NCI-H2107 treated with DMSO at 0.1 percent for 48 hours (cell line): ENCODE data around the gene XIRP1.
"Not testable (repeated sequence)": the region's sequence is repeated elsewhere in the genome, so short reads cannot be mapped to it uniquely, and the experiment has no call there.

Source experiments
- DNase-seq: peaks from one replicate; lab custom pipeline; 2025; ENCODE audit not compliant: unreplicated experiment; lab: John Stamatoyannopoulos, UW

The XIRP1 gene, protein sequence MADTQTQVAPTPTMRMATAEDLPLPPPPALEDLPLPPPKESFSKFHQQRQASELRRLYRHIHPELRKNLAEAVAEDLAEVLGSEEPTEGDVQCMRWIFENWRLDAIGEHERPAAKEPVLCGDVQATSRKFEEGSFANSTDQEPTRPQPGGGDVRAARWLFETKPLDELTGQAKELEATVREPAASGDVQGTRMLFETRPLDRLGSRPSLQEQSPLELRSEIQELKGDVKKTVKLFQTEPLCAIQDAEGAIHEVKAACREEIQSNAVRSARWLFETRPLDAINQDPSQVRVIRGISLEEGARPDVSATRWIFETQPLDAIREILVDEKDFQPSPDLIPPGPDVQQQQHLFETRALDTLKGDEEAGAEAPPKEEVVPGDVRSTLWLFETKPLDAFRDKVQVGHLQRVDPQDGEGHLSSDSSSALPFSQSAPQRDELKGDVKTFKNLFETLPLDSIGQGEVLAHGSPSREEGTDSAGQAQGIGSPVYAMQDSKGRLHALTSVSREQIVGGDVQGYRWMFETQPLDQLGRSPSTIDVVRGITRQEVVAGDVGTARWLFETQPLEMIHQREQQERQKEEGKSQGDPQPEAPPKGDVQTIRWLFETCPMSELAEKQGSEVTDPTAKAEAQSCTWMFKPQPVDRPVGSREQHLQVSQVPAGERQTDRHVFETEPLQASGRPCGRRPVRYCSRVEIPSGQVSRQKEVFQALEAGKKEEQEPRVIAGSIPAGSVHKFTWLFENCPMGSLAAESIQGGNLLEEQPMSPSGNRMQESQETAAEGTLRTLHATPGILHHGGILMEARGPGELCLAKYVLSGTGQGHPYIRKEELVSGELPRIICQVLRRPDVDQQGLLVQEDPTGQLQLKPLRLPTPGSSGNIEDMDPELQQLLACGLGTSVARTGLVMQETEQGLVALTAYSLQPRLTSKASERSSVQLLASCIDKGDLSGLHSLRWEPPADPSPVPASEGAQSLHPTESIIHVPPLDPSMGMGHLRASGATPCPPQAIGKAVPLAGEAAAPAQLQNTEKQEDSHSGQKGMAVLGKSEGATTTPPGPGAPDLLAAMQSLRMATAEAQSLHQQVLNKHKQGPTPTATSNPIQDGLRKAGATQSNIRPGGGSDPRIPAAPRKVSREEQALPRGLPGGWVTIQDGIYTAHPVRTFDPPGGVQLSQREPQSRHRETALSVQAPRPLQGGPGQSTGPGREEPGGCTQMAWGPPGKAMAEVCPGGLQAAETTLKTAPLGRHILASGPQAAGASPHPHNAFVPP (N-terminal part only)

DNA sequence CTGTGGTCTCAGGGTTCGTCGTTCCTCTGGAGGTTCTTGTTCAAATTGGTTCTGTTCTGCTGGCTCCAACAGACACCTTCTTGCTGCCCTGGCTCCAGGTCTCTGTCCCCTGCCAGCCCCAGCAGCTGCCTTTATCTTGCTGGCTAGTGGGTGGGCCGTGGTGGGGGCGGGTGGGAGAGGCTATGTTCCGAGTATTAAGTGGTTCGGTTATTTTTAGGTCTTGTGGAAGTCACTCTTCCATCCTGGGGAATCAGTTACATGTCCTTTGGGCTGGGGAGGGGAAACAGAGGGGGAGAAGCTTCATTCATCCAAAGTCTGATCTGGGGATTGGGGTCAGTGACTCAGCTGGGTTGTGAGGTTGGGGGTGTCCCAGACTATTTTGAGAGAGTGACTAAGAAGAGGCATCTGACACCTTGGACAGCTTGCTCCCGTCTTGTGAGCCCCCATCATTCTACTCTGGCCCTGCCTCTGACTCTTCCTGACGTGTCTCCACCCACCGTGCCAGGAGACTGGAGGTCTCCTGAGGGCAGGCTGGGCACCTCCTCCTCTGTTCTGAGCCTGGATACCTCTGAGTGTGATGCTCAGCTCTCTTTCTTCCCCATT is at the start of gene XIRP1:
Gene XIRP1 (minus strand): TSS at position 106 of the 603 bp plus-strand sequence. CDS start 3,150 bp downstream, outside the sequence.
- no peak for DNase-seq

DNA sequence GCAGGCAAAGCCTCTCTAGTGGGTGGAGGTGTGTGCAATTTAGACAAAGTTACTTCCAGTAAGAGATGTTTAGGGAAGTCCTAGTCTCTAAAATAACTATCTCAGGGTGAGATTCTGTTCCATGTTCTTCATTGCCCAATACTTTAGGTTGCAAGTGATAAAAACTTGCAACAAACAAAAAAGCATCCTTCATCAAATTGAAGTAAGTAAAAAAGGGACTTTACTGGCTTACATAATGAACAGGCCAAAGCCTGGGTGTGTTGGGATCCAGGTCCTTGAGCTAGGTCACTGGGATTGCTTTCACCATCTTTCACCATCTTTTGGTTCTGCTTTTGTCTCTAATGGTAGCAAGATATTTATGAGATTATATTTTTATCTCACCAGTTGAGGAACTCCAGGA is 49.2 kb upstream of the XIRP1 start:
- no peak for DNase-seq

DNA sequence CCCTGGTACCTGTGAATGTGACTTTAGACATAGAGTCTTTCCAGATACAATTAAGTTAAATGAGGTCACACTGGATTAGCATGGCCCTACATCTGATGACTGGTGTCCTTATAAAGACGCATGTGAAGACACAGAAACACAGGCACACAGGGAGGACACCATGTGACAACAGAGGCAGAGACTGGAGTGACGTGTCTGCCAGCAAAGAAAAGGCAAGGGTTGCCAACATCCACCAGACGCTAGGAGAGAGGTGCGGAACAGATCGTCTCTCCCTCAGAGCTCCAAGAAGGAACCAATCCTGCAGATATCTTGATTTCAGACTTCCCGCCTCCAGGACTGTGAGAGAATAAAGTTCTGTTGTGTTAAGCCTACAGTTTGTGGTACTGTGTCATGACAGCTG is 44.6 kb upstream of the XIRP1 start:
- no peak for DNase-seq

DNA sequence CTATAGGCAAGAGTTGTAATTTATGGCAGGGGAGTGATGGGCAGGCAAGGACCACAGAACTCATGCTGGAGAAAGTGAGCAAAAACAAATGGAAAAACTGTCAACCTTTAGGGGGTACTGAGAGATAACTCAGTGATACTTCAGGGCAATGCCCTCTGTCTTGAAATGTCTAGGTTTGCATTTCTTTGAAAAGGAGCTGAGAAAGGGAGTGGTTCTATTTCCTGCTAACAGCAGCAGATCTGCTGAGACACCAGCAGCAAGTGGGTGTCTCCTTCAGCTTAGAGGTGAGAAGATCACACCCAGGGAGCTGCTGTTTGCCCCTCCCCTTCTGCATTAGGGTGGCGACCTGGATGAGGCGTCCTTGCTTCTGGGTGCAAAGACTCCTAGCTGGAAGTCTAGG is 42.3 kb upstream of the XIRP1 start:
- DNase-seq = no peak

DNA sequence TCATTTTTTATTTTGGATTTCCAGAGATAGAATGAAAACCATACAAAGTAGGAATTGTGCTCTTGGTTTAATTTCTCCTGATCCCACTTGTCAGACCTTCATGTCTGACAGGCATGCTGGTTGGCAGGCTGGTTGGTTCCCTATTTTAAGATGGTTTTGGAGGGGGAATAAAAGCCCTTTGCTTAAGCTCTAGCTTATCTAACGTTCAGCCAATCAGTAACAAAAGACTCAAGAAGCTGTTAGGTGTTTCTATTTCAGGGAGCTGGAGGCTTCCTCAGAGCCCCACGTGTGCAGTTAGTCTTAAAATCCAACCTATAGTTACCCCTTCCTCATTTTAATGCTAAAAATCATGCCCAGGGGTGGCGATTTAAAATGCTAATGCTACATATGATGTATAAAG is 40.5 kb upstream of the XIRP1 start:
- DNase-seq = no peak

DNA sequence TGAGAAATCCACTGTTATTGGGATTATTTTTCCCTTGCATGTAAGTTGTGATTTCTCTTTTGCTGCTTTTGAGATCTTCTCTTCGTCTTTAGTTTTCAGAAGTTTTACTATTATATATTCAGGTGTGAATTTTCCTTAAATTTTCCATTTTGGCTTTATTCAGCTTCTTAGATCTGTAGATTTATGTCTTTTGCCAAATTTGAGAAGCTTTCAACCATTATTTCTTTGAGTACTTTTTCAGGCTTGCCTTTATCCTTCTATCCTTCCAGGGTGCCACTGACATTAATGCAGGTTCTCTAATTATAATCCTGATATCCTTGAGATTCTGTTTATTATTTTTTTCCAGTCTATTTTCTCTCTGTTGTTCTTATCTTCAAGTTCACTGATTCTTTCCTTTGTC is 38.1 kb upstream of the XIRP1 start:
- no peak for DNase-seq

DNA sequence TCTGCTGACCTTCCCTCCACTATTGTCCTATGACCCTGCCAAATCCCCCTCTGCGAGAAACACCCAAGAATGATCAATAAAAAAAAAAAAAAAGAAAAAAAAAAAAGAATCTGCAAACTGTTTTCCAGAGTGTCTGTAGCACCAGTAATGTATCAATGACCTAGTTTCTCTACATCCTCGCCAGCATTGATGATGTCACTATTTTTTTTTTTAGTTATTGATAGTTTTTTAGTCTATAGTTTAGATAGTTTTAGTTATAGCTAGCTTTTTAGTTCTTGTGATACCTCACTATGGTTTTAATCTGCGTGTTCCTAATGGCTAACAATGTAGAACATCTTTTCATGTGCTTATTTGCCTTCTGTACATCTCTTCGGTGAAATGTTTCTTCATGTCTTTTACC is 36.1 kb upstream of the XIRP1 start:
- no peak for DNase-seq

DNA sequence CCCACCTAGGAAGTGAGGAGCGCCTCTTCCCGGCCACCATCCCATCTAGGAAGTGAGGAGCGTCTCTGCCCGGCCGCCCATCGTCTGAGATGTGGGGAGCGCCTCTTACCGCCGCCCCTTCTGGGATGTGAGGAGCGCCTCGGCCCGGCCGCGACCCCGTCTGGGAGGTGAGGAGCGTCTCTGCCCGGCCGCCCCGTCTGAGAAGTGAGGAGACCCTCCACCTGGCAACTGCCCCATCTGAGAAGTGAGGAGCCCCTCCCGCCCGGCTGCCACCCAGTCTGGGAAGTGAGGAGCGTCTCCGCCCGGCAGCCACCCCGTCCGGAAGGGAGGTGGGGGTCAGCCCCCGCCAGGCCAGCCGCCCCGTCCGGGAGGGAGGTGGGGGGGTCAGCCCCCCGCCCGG is 35.2 kb upstream of the XIRP1 start:
- DNase-seq = not testable (repeated sequence)

DNA sequence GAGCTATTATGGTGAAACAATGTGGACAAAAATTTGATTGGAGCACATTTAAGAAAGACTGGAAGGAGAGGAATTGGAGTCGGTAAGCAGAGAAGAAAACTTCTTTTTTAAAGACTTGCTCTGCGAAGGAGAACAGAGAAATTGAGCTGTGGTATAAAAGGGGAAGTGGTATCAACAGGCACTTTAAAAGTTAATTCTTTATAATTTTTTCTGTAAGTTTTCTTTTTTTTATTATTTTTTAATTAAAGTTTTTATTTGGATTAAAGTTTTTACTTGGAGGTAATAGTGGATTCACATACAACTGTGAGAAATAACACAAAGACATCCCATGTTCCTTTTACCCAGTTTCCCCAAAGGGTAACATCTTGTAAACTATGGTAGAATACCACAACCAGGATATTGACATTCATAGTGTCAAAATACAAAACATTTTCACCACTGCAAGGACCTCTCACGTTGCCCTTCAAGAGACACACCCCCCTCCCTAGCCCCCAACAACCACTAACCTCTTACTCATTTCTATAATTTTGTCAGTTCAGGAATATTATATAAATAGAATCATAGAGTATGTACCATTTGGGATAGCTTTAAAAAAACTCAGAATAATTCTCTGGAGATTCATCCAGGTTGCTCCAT is 33.8 kb upstream of the XIRP1 start:
- DNase-seq = no peak

DNA sequence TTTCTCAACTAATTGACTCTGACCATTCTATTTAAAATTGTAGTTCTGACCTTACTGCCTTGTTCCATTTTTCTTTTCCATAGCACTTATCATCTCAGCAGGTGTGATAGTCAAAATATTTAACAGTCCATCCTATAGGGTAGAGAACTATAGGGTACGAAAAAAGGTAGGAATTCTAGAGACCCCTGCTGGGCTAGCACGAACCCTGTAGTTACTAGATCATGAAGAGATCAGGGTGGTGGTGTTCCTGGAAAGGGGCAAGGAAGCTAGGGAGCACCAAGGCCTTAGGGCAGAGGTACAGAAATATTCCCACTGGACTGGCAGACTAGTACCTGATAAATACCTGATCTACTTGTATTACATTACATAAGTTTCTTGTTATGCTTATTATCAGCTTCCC is 31.9 kb upstream of the XIRP1 start:
- no peak for DNase-seq

DNA sequence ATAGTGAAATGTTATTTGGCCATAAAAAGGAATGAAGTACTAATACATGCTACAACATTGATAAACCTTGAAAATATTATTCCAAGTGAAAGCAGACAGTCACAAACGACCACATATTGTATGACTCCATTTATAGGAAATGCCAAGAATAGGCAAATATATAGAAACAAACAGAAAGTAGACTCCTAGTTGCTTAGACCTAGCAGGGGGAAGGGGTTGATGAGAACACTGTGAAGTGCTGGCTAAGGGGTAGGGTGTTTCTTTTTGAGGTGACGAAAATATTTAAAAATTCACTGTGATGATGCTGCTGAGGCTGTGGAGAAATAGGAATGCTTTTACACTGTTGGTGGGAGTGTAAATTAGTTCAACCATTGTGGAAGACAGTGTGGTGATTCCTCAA is 30.5 kb upstream of the XIRP1 start:
- DNase-seq = no peak

DNA sequence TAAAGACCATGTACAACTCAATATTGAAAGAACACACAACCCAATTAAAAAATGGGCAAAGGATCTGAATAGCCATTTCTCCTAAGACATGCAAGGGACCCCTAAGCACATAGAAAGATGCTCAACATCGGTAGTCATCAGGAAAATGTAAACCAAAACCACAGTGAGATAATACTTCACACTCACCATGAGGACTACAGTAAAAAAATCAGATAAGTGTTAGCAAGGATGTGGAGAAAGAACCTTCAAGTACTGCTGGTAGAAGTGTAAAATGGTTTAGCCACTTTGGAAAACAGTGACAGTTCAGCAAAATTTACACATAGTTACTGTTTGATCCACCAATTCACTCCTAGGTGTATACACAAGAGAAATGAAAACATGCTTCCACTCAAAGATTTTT is 30.1 kb upstream of the XIRP1 start:
- DNase-seq = no peak

DNA sequence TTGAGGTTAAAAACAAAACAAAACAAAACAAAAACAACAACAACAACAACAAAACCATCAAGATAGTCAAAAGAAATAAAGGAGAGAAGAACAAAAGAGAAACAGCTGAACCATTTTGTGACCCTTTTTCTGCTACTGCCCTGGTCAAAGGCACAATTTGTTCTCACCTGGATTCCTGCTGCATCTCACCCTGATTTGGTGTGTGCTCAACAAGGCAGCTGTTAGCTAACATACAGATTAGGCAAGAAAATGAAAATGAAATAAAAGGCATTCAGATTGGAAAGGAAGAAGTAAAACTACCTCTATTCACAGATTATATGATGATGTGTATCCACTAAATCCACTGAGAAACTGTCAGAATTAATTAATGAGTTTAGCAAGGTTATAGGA is 28.7 kb upstream of the XIRP1 start:
- DNase-seq = no peak

DNA sequence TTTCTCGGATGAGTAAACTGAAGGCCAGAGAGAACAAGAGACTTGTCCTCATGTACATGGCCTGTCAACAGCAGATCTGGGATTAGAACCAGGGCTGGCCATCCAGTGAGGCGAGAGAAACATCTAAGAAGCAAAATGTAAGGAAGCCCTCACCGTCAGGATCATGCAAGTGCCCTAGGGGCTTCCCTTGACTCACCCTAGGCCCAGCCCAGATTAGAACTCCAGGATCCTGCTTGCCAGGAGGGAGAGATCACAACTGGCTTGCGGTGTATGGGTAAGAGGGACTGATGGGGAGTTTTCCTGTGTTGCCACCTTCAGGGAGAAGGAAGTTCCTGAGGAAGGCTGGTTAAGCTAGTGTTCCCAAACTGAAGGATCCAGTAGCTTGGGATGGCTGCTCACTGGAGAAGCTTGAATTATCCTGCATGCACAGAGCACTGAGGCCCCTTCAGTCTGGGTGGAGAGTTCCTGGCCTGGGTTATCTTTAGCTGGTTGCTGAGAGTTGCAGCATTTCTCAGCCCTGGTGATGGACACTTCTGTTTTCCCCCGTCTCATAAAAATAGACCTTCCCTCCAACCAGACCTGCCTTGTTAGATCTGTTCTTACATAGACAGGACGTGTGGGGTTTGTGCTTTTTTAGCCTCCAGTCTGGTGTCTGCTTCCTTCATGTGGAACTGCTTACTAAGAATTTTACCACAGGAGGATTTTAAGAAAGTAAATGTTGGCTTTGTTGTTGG is 28.2 kb upstream of the XIRP1 start:
- no peak for DNase-seq

DNA sequence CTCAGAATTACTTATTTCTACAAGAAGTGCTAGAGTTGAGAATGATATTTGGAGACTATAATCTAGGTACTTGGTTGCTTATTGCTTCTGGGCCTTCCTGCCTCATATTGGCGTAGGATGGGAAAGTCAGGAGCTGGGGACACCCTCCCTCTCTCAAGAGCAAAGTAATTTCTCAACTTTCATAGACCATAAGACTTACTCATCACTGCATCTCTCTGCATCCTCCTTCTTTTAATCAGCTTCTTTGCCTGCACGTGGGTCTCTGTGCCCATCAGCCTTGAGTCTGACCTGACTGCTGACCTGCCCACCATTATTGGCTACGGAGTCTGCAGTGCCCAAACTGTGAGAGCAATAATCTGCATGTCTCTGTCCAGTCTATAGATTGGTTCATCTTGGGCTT is 27.3 kb upstream of the XIRP1 start:
- DNase-seq = no peak

DNA sequence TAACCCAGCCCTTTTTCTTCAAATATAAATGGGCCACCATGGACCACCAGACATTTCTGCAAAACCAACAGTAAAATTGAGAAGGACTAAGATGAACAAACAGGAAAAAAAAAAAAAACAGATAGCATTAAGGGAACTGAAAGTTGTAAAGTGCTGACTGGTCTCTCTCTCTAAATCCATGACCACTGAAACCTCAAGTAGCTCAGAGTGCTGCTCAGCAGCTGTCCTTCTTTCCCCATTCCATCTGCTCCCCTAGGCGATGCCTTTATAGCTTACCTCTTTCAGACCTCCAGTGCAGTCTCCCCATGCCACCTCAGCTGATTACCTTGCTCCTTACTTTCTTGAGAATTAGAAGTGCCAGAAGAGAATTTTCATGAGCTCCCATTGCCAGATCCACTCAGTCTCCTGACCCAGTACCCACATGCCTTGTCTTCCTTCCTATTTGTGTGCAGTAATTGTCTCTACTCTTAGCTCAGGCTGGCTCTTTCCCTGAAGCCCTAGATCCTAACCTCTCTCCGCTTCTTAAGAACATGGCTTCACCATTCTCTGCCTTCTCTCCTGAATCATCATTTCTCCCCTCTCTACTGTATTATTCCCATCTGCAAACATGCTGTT is 23.9 kb upstream of the XIRP1 start:
- DNase-seq = no peak

DNA sequence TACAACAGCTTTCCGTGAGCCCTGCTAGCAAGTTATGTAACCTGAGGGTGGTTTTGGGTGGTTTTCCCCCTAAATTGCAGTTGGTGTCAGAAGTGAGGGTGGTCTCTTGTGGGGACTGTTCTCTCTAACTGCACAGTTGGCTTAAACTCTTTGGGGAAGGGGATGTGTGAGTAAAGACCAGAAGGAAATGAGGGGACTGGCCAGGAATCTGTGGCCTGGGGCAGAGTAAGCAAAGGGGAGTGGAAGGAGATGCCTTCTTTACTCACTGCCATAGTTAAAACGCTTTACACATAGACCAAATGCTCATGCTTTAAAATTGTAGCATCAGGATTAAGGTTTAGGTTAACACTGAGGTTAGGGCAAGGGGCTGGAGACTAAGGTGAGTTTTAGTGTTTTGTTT is 21.2 kb upstream of the XIRP1 start:
- no peak for DNase-seq

DNA sequence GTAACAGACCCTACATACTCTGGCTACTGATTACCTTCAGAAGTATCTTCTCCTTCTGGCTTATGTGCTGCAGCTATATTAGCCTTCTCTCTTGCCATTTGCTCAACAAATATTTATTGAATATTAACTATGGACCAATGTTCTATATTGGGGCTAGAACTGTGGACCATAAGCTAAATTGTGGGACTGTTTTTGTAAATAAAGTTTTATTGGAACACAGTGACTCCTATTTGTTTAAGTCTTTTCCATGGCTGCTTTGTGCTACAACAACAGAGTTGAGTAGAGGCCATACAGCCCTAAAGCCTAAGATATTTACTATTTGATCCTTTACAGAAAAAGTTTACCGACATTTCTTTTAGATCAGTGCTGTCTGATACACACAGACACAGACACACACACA is 20.3 kb upstream of the XIRP1 start:
- DNase-seq = no peak

DNA sequence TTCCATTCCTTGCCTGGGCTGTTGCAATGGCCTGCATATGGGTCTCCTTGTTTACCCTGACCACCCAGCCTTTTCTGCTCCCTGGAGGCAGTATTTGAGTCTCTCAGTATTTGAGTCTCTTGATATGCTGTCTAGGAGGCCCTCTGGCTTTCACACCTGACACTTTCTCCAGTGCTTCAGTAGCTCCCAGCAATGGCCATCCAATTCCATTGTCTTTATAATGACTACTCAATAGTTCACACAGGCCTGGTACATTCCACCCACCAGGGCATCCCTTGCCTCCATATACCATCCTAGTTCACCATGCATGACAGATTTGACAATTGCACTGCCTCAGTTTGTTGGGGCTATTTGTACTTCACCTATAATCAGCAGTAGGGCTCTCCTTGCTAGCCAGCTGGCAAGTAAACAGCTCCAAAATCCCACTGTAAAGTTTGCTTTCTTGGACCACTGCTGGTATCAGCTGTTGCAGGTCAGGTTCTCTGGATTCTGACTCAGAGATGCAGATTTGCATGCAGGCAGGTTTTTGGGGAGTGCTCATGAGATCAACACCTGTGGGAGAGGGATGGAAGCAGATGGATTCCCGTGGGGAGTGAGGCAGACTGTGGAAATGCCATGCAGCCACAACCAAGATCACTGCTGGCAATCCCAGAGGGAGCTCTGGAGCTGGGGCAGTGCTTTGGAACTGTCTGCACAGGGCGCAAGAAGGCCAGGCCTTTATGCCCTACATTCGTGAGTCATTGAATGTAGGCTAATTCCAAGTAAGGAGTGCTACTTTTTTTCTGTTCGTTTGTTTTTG is 19.1 kb upstream of the XIRP1 start:
- no peak for DNase-seq
